ENCODE data around the gene CIAO3.

CIAO3 gene

DNA sequence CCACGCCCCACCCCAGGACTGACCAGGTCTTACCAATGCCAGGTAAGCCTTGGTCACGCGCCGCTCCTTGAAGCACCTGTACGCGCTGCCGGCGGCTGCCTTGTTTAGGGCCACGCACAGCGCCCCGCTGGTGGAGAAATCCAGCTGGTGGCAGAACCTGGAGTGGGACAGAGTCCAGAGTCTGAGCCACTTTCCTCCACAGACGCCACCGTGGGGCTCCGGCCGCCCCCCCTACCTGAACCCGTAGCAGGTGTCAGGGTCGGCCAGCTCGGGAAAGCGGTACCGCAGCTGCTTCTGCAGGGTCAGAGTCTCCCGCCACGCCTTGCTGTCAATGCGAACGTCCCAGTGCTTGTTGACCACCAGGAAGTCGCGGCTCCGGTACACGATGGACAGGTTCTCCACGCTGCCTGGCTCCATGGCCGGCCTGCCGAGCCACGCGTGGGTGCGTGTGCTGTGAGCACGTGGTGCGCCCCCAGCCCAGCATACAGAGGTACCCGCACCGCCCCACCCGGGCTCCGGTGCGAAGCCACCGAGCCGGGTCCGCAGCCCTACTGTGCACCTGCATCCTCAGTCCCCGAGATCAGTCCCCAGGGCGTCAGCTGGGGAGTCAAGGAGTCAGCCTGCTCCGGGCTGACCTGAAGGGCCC lies 46.6 kb upstream of the CIAO3 start:
- ATAC-seq, result no peak
- TF ChIP-seq, protein P1, sequence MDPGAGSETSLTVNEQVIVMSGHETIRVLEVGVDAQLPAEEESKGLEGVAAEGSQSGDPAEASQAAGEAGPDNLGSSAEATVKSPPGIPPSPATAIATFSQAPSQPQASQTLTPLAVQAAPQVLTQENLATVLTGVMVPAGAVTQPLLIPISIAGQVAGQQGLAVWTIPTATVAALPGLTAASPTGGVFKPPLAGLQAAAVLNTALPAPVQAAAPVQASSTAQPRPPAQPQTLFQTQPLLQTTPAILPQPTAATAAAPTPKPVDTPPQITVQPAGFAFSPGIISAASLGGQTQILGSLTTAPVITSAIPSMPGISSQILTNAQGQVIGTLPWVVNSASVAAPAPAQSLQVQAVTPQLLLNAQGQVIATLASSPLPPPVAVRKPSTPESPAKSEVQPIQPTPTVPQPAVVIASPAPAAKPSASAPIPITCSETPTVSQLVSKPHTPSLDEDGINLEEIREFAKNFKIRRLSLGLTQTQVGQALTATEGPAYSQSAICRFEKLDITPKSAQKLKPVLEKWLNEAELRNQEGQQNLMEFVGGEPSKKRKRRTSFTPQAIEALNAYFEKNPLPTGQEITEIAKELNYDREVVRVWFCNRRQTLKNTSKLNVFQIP (CRISPR knock-in tag; IDR thresholded peaks at IDR 0.05; ENCODE audit: borderline replicate concordance, low read depth), result no peak
- TF ChIP-seq ZC3H10 (CRISPR knock-in tag; IDR thresholded peaks at IDR 0.05), result no peak
- no peak for TF ChIP-seq ESRRG (CRISPR knock-in tag; IDR thresholded peaks at IDR 0.05)
- TF ChIP-seq, protein P2, sequence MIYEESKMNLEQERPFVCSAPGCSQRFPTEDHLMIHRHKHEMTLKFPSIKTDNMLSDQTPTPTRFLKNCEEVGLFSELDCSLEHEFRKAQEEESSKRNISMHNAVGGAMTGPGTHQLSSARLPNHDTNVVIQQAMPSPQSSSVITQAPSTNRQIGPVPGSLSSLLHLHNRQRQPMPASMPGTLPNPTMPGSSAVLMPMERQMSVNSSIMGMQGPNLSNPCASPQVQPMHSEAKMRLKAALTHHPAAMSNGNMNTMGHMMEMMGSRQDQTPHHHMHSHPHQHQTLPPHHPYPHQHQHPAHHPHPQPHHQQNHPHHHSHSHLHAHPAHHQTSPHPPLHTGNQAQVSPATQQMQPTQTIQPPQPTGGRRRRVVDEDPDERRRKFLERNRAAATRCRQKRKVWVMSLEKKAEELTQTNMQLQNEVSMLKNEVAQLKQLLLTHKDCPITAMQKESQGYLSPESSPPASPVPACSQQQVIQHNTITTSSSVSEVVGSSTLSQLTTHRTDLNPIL (CRISPR knock-in tag; IDR thresholded peaks at IDR 0.05; ENCODE audit: low read depth), result no peak
- TF ChIP-seq, protein P3, sequence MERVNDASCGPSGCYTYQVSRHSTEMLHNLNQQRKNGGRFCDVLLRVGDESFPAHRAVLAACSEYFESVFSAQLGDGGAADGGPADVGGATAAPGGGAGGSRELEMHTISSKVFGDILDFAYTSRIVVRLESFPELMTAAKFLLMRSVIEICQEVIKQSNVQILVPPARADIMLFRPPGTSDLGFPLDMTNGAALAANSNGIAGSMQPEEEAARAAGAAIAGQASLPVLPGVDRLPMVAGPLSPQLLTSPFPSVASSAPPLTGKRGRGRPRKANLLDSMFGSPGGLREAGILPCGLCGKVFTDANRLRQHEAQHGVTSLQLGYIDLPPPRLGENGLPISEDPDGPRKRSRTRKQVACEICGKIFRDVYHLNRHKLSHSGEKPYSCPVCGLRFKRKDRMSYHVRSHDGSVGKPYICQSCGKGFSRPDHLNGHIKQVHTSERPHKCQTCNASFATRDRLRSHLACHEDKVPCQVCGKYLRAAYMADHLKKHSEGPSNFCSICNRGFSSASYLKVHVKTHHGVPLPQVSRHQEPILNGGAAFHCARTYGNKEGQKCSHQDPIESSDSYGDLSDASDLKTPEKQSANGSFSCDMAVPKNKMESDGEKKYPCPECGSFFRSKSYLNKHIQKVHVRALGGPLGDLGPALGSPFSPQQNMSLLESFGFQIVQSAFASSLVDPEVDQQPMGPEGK (CRISPR knock-in tag; IDR thresholded peaks at IDR 0.05; ENCODE audit: borderline replicate concordance), result no peak

DNA sequence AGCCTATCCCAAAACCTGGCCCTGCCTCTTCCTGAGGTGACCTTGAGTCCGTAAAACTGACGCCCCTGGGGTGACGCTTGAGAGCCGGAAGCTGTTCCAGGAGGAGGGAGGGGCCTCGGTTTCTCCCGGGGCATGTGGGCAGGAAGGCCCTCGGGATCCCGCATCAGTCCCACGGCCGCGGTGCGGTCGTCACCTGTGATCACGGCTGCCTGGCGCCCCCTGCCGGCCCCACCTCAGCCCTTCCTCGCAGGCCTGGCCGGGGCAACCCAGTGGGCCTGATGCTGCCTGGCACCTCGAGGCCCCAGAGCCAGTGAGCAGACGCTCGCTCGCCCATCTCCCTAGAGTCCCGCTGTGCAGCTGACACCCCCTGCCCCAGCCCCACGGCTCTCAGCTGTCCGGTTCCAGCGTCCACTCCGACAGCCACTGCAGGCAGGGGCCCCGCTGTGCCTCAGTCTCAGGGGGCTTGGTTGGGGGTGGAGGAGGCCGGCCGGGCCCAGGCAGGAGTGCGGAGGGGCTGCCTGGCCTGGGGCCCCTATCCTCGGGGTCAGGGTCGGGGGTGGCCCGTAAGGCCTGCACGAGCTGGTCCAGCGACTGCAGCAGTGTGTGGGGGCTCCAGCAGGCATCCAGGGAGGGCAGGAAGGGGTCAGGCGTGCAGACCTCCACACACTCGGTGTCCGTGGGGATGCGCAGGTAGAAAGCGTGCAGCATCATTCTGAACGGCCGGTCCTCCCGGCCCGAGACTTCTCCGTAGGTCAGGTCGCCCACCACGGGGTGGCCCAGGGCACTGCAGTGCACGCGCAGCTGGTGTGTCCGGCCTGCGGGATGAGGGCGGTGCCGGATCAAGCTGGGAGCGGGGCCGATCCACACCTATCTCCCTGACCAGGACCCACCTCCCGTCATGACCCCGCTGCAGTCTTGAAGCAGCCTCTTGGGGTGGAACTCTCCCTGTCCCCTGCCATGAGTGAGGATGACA lies 45.1 kb upstream of the CIAO3 start:
- ATAC-seq, result peak; percentile 49
- no peak for TF ChIP-seq ZFP3 (CRISPR knock-in tag; IDR thresholded peaks at IDR 0.05)
- TF ChIP-seq ZFP30 (CRISPR knock-in tag; IDR thresholded peaks at IDR 0.05), result no peak
- TF ChIP-seq, protein P2 (CRISPR knock-in tag; IDR thresholded peaks at IDR 0.05; ENCODE audit: low read depth), result no peak
- no peak for TF ChIP-seq ZC3H10 (CRISPR knock-in tag; IDR thresholded peaks at IDR 0.05)
- TF ChIP-seq SNAI2 (CRISPR knock-in tag; IDR thresholded peaks at IDR 0.05), result no peak

DNA sequence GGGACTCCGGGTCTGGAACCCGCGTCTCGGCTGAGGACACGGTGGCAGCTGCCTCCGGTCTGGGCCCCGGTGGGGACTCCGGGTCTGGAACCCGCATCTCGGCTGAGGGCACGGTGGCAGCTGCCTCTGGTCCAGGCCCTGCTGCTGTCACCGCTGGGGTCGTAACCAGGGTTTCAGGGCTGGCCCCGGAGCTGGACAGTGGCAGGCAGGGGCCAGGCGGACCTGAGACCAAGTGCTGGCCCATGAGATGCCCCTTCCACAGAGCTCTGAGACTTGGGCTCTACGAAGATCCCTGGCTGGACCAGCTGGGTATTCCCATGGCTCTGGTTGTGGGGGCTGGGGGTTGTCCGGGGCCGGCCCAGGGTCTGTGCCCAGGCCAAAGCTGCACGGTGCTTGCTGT lies 43.6 kb upstream of the CIAO3 start:
- TF ChIP-seq TOX (CRISPR knock-in tag; IDR thresholded peaks at IDR 0.05; ENCODE audit: borderline replicate concordance) (no peak), TCF4 (CRISPR knock-in tag; IDR thresholded peaks at IDR 0.05; ENCODE audit: borderline replicate concordance) (no peak), OSR1 (CRISPR knock-in tag; IDR thresholded peaks at IDR 0.05) (no peak), RARB (CRISPR knock-in tag; IDR thresholded peaks at IDR 0.05) (no peak), CSDC2 (CRISPR knock-in tag; IDR thresholded peaks at IDR 0.05) (no peak), ZNF8 (CRISPR knock-in tag; IDR thresholded peaks at IDR 0.05) (no peak), BACH2 (CRISPR knock-in tag; IDR thresholded peaks at IDR 0.05; ENCODE audit: borderline replicate concordance) (no peak), ESRRG (CRISPR knock-in tag; IDR thresholded peaks at IDR 0.05) (no peak), ZFP30 (CRISPR knock-in tag; IDR thresholded peaks at IDR 0.05) (no peak), ZC3H10 (CRISPR knock-in tag; IDR thresholded peaks at IDR 0.05) (no peak), ISL1 (CRISPR knock-in tag; IDR thresholded peaks at IDR 0.05) (no peak), GLIS3 (CRISPR knock-in tag; IDR thresholded peaks at IDR 0.05) (no peak), PPARA (CRISPR knock-in tag; IDR thresholded peaks at IDR 0.05; ENCODE audit: borderline replicate concordance) (no peak)
- TF ChIP-seq, protein P3 (CRISPR knock-in tag; IDR thresholded peaks at IDR 0.05; ENCODE audit: borderline replicate concordance), result no peak
- TF ChIP-seq, protein P4, sequence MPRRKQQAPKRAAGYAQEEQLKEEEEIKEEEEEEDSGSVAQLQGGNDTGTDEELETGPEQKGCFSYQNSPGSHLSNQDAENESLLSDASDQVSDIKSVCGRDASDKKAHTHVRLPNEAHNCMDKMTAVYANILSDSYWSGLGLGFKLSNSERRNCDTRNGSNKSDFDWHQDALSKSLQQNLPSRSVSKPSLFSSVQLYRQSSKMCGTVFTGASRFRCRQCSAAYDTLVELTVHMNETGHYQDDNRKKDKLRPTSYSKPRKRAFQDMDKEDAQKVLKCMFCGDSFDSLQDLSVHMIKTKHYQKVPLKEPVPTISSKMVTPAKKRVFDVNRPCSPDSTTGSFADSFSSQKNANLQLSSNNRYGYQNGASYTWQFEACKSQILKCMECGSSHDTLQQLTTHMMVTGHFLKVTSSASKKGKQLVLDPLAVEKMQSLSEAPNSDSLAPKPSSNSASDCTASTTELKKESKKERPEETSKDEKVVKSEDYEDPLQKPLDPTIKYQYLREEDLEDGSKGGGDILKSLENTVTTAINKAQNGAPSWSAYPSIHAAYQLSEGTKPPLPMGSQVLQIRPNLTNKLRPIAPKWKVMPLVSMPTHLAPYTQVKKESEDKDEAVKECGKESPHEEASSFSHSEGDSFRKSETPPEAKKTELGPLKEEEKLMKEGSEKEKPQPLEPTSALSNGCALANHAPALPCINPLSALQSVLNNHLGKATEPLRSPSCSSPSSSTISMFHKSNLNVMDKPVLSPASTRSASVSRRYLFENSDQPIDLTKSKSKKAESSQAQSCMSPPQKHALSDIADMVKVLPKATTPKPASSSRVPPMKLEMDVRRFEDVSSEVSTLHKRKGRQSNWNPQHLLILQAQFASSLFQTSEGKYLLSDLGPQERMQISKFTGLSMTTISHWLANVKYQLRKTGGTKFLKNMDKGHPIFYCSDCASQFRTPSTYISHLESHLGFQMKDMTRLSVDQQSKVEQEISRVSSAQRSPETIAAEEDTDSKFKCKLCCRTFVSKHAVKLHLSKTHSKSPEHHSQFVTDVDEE (CRISPR knock-in tag; IDR thresholded peaks at IDR 0.05), result no peak
- TF ChIP-seq, protein P1 (CRISPR knock-in tag; IDR thresholded peaks at IDR 0.05; ENCODE audit: borderline replicate concordance, low read depth), result no peak
- TF ChIP-seq, protein P2 (CRISPR knock-in tag; IDR thresholded peaks at IDR 0.05; ENCODE audit: low read depth), result no peak
- ATAC-seq, result no peak
